Trophoblast cell (in vitro differentiated cells and primary cell): ENCODE results near the gene PCDHGC4.

Experiments used
- DNase-seq, 2 donors: peaks; one replicate each; pipeline ENCODE4 v3.0.0-alpha.2; 2016
- H2AFZ ChIP-seq: 2 replicates; pipeline ENCODE4 v1.6.1; 2013; ENCODE audit warnings: low read length, moderate library complexity, mild to moderate bottlenecking; ENCODE audit not compliant: insufficient read depth, poor library complexity
- H2AK5ac ChIP-seq: 2 replicates; pipeline ENCODE4 v1.6.1; 2013; ENCODE audit warnings: mild to moderate bottlenecking, low read length
- H2BK120ac ChIP-seq: 2 replicates; pipeline ENCODE4 v1.6.1; 2013; ENCODE audit warnings: low read length, mild to moderate bottlenecking, moderate library complexity; ENCODE audit not compliant: insufficient read depth, poor library complexity
- H2BK12ac ChIP-seq: 2 replicates; pipeline ENCODE4 v1.6.1; 2013; ENCODE audit warnings: mild to moderate bottlenecking, low read length, moderate library complexity
- H2BK5ac ChIP-seq: 2 replicates; pipeline ENCODE4 v1.6.1; 2013; ENCODE audit warnings: low read length, low read depth, moderate library complexity, mild to moderate bottlenecking; ENCODE audit not compliant: poor library complexity
- H3K14ac ChIP-seq: 2 replicates; pipeline ENCODE4 v1.6.1; 2013; ENCODE audit warnings: mild to moderate bottlenecking, low read length
- H3K18ac ChIP-seq: 2 replicates; pipeline ENCODE4 v1.6.1; 2013; ENCODE audit warnings: mild to moderate bottlenecking, low read length
- H3K23ac ChIP-seq: 2 replicates; pipeline ENCODE4 v1.6.1; 2013; ENCODE audit warnings: low read length
- H3K27ac ChIP-seq: 2 replicates; pipeline ENCODE4 v1.5.1; 2013; ENCODE audit warnings: low read depth, mild to moderate bottlenecking, inconsistent platforms, low read length, moderate library complexity
- H3K27me3 ChIP-seq: 2 replicates; pipeline ENCODE4 v1.6.1; 2013; ENCODE audit warnings: inconsistent platforms, mild to moderate bottlenecking, low read length, moderate library complexity; ENCODE audit not compliant: insufficient read depth
- H3K36me3 ChIP-seq, 2 experiments: 1 replicate in 1 of 2; 2 replicates in 1 of 2; pipeline ENCODE4 v1.6.1; 2013; ENCODE audit warnings: low read length in 2 of 2, mild to moderate bottlenecking in 2 of 2, moderate library complexity in 1 of 2; ENCODE audit not compliant: insufficient read depth in 2 of 2, control insufficient read depth in 1 of 2
- H3K4ac ChIP-seq: 2 replicates; pipeline ENCODE4 v1.6.1; 2013; ENCODE audit warnings: low read depth, mild to moderate bottlenecking, low read length, moderate library complexity
- H3K4me1 ChIP-seq, 2 experiments: 1 replicate in 1 of 2; 2 replicates in 1 of 2; pipeline ENCODE4 v1.6.1; 2013; ENCODE audit warnings: low read length in 2 of 2, mild to moderate bottlenecking in 2 of 2, moderate library complexity in 1 of 2; ENCODE audit not compliant: insufficient read depth in 2 of 2, control insufficient read depth in 1 of 2
- H3K4me2 ChIP-seq: 2 replicates; pipeline ENCODE4 v1.6.1; 2013; ENCODE audit warnings: inconsistent platforms, mild to moderate bottlenecking, low read length, moderate library complexity
- H3K4me3 ChIP-seq: 2 replicates; pipeline ENCODE4 v1.5.1; 2013; ENCODE audit warnings: mild to moderate bottlenecking, low read depth, low read length, inconsistent platforms
- H3K79me1 ChIP-seq: one replicate; pipeline ENCODE4 v1.6.1; 2013; ENCODE audit warnings: low read length
- H3K79me2 ChIP-seq: 2 replicates; pipeline ENCODE4 v1.6.1; 2013; ENCODE audit warnings: low read length, mild to moderate bottlenecking; ENCODE audit not compliant: control insufficient read depth, insufficient read depth, poor library complexity
- H3K9ac ChIP-seq: 2 replicates; pipeline ENCODE4 v1.6.1; 2013; ENCODE audit warnings: mild to moderate bottlenecking, low read length
- H3K9me3 ChIP-seq: 2 replicates; pipeline ENCODE4 v1.6.1; 2013; ENCODE audit warnings: low read depth, mild to moderate bottlenecking, control low read depth, inconsistent platforms, low read length; ENCODE audit not compliant: insufficient read depth
- H4K12ac ChIP-seq: 2 replicates; pipeline ENCODE4 v1.6.1; 2013; ENCODE audit warnings: low read depth, mild to moderate bottlenecking, low read length, moderate library complexity
- H4K8ac ChIP-seq: 2 replicates; pipeline ENCODE4 v1.6.1; 2013; ENCODE audit warnings: low read depth, mild to moderate bottlenecking, low read length, moderate library complexity
- H4K91ac ChIP-seq: one replicate; pipeline ENCODE4 v1.6.1; 2013; ENCODE audit warnings: low read depth, mild to moderate bottlenecking, low read length, moderate library complexity
- WGBS: extraction: QIAGEN DNeasy Blood & Tissue Kit; methylation state at CpG from one replicate; pipeline ENCODE4 v1.1.7; 2013; ENCODE audit warnings: missing lambda C conversion rate; ENCODE audit not compliant: insufficient read length, insufficient coverage; ENCODE audit errors: extremely low coverage; 5-methylcytosine and 5-hydroxymethylcytosine counted together

PCDHGC4 gene

GRCh38 chr5:141517312-141517711 lies 32.5 kb downstream of the PCDHGC4 start:
- Histone ChIP-seq H3K36me3 (peaks cover 6 to 16% of the 10 kb centered on the region in 2 experiments), H3K9me3 (no peaks in the 10 kb centered on the region), H3K23ac (no peak overlapping the region), H3K4ac (peak overlapping the region; percentile 2), H3K27ac (peak overlapping the region; percentile 99), H2BK12ac (peak overlapping the region; percentile 40), H3K9ac (no peak overlapping the region), H3K14ac (peak overlapping the region; percentile 71), H3K79me1 (peaks cover 74% of the 10 kb centered on the region), H4K8ac (peak overlapping the region; percentile 12), H3K79me2 (peaks cover 23% of the 10 kb centered on the region), H3K4me1 (peaks cover 55 to 67% of the 10 kb centered on the region in 2 experiments), H3K27me3 (no peaks in the 10 kb centered on the region), H3K18ac (peak overlapping the region; percentile 18), H3K4me3 (no peak overlapping the region), H3K4me2 (no peak overlapping the region), H2AK5ac (peak overlapping the region; percentile 21), H2BK5ac (peak overlapping the region; percentile 99), H2BK120ac (peak overlapping the region; percentile 95), H4K91ac (peak overlapping the region; percentile 93), H2AFZ (no peak overlapping the region), H4K12ac (no peak overlapping the region)
- DNase-seq, result no peak
- no CpG with 5 or more reads among the region's 8 CpGs for WGBS

DNA sequence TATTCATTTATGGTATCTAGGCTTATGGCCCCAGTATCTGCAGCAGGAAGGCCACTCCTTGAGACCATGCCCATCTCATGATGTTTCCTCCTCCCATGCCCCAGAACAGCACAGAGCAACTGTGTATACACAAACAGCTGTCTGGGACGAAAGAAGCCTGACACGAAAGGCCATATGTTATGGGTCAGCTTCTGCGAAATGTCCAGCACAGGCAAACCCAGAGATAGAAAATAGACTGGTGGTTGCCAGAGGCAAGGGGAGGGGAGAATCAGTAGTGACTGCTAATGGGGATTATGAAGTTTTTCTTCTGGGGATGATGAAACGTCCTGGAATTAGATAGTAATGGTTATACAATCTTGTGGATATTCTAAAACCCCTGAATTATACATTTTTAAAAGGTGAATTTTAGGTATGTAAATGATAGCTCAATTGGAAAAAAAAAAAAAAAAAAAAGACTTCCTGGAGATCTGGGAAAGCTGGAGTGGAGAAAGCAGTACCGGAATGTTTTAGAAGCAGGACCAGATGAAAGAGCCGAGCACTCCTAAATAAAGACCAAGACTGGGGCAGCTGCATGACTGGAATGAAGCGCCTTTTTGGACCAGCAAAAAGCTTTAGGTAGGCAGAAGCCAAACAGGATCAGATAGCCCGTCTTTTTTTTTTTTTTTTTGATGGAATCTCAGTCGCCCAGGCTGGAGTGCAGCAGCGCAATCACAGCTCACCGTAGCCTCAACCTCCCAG lies 33.2 kb downstream of the PCDHGC4 start:
- H3K9me3 ChIP-seq, result no peaks in the 10 kb centered on the region
- no peak overlapping the region for H4K12ac ChIP-seq
- no CpG with 5 or more reads among the region's 11 CpGs for WGBS

DNA sequence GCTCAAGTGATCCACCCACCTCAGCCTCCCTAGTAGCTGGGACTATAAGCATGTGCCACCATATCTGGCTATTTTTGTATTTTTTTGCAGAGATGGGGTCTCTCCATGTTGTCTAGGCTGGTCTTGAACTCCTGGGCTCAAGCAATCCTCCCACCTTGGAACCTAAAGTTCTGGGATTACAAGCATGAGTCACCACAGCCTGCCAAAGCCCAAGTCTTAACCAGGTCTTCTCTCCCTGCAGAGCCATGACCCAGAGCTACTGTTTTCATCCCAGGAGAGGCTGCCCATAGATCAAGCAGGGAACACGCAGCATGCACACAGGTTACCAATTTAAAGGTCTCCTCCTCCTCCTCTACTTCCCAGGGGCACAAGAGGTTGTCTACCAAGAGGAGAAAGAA lies 33.8 kb downstream of the PCDHGC4 start:
- DNase-seq, result no peak
- Histone ChIP-seq H3K14ac (peak overlapping the region; percentile 77), H3K79me2 (peaks cover 16% of the 10 kb centered on the region), H2BK12ac (peak overlapping the region; percentile 55), H4K8ac (peak overlapping the region; percentile 68), H3K36me3 (peaks cover 6 to 19% of the 10 kb centered on the region in 2 experiments), H3K9ac (no peak overlapping the region), H3K18ac (peak overlapping the region; percentile 63), H3K4ac (peak overlapping the region; percentile 77), H3K79me1 (peaks cover 65% of the 10 kb centered on the region), H3K4me3 (no peak overlapping the region), H3K4me1 (peaks cover 48 to 60% of the 10 kb centered on the region in 2 experiments), H3K27ac (peak overlapping the region; percentile 92), H2BK120ac (peak overlapping the region; percentile 90), H4K12ac (no peak overlapping the region), H2BK5ac (peak overlapping the region; percentile 83), H4K91ac (peak overlapping the region; percentile 88), H3K27me3 (no peaks in the 10 kb centered on the region), H3K9me3 (no peaks in the 10 kb centered on the region), H2AFZ (no peak overlapping the region), H2AK5ac (peak overlapping the region; percentile 39), H3K4me2 (no peak overlapping the region), H3K23ac (no peak overlapping the region)
- no CpG with 5 or more reads among the region's 1 CpG for WGBS

More for the DNA sequence above, 33.2 kb downstream of the PCDHGC4 start:
- Histone ChIP-seq H4K91ac (peak overlapping the region; percentile 93), H3K27ac (peak overlapping the region; percentile 99), H2AK5ac (peak overlapping the region; percentile 21), H3K4ac (peak overlapping the region; percentile 77), H2BK5ac (peak overlapping the region; percentile 83), H3K14ac (peak overlapping the region; percentile 77), H2AFZ (no peak overlapping the region), H3K9ac (no peak overlapping the region), H3K4me2 (no peak overlapping the region), H3K79me1 (peaks cover 71% of the 10 kb centered on the region), H4K8ac (peak overlapping the region; percentile 68), H3K36me3 (peaks cover 6 to 18% of the 10 kb centered on the region in 2 experiments), H3K4me1 (peaks cover 52 to 65% of the 10 kb centered on the region in 2 experiments), H2BK12ac (peak overlapping the region; percentile 55), H3K23ac (no peak overlapping the region), H2BK120ac (peak overlapping the region; percentile 95), H3K27me3 (no peaks in the 10 kb centered on the region), H3K79me2 (peaks cover 18% of the 10 kb centered on the region), H3K4me3 (no peak overlapping the region), H3K18ac (peak overlapping the region; percentile 63)
- no peak for DNase-seq

GRCh38 chr5:141519605-141520565 lies 35.1 kb downstream of the PCDHGC4 start:
- peaks cover 13% of the 10 kb centered on the region for H3K79me2 ChIP-seq
- DNase-seq, result no peak
- H2AFZ ChIP-seq, result no peak overlapping the region
- H3K36me3 ChIP-seq, result peaks cover 9 to 25% of the 10 kb centered on the region in 2 experiments
- peak overlapping the region; percentile 76 for H2BK5ac ChIP-seq
- H3K4me2 ChIP-seq, result no peak overlapping the region
- H3K9ac ChIP-seq, result no peak overlapping the region
- no peaks in the 10 kb centered on the region for H3K9me3 ChIP-seq
- H3K14ac ChIP-seq, result peak overlapping the region; percentile 47
- H3K18ac ChIP-seq, result peak overlapping the region; percentile 72
- H3K4me3 ChIP-seq, result no peak overlapping the region
- no peak overlapping the region for H4K8ac ChIP-seq
- no peaks in the 10 kb centered on the region for H3K27me3 ChIP-seq
- peak overlapping the region; percentile 66 for H3K4ac ChIP-seq
- peak overlapping the region; percentile 65 for H2BK120ac ChIP-seq
- no CpG with 5 or more reads among the region's 3 CpGs for WGBS
- H4K91ac ChIP-seq, result peak overlapping the region; percentile 67
- H3K27ac ChIP-seq, result peak overlapping the region; percentile 92
- no peak overlapping the region for H4K12ac ChIP-seq
- H3K79me1 ChIP-seq, result peaks cover 63% of the 10 kb centered on the region
- H2BK12ac ChIP-seq, result peak overlapping the region; percentile 90
- no peak overlapping the region for H3K23ac ChIP-seq
- peaks cover 45 to 60% of the 10 kb centered on the region in 2 experiments for H3K4me1 ChIP-seq
- peak overlapping the region; percentile 93 for H2AK5ac ChIP-seq
